Calu3 (cell line): Measurements from ENCODE around the gene IGHMBP2. TPM values are rescaled to one million over a fixed set of nuclear protein-coding genes. Genes with fewer than 3 reads are reported as not detected.

Experiments
- BruUV-seq: library from RNA; stranded (reverse); fragments of 400-500 nt; replicated peaks from 2 replicates; lab custom pipeline; 2021; lab: Mats Ljungman, UMichigan
- CTCF ChIA-PET: fragments of 300-600 bp; sonication (Branson Sonifier 250); formaldehyde crosslinking; loops from one replicate; lab custom pipeline; 2022; ENCODE audit warnings: antibody characterized with exemption; lab: Charles Lee
- DNase-seq: peaks from one replicate; pipeline ENCODE4 v3.0.0; 2022
- H3K27ac Mint-ChIP-seq: one replicate; pipeline ENCODE4 v1.8.0; 2022; ENCODE audit warnings: mixed read lengths; ENCODE audit not compliant: unreplicated experiment
- H3K27me3 Mint-ChIP-seq: one replicate; pipeline ENCODE4 v1.8.0; 2022; ENCODE audit warnings: mixed read lengths; ENCODE audit not compliant: unreplicated experiment
- H3K36me3 Mint-ChIP-seq: one replicate; pipeline ENCODE4 v1.8.0; 2022; ENCODE audit warnings: mild to moderate bottlenecking, moderate library complexity, mixed read lengths; ENCODE audit not compliant: insufficient read depth, unreplicated experiment
- H3K4me1 Mint-ChIP-seq: one replicate; pipeline ENCODE4 v1.8.0; 2022; ENCODE audit warnings: mild to moderate bottlenecking, low read depth, mixed read lengths; ENCODE audit not compliant: unreplicated experiment
- H3K4me3 Mint-ChIP-seq: one replicate; pipeline ENCODE4 v1.8.0; 2022; ENCODE audit warnings: mild to moderate bottlenecking, low read depth, moderate library complexity, mixed read lengths; ENCODE audit not compliant: unreplicated experiment
- H3K9me3 Mint-ChIP-seq: one replicate; pipeline ENCODE4 v1.8.0; 2022; ENCODE audit warnings: low read depth, mixed read lengths; ENCODE audit not compliant: unreplicated experiment
- intact Hi-C: fragments of 100-400 bp; cut with micrococcal nuclease; formaldehyde crosslinking; loops from one replicate; pipeline ENCODE4 v1.10.0; 2022; ENCODE audit not compliant: unreplicated experiment
- total RNA-seq: library from RNA; stranded (reverse); gene quantifications from 2 replicates; pipeline ENCODE4 v1.2.3, GENCODE V29; 2022
- TF ChIP-seq, protein P1 (sequence below): fragments of 200-600 bp; IDR thresholded peaks from one replicate; pipeline ENCODE4 v1.8.0; 2022; ENCODE audit warnings: antibody characterized with exemption; ENCODE audit not compliant: unreplicated experiment

Gene IGHMBP2
- total RNA-seq, 1 experiment from 2014 or later = 32.4 TPM

DNA sequence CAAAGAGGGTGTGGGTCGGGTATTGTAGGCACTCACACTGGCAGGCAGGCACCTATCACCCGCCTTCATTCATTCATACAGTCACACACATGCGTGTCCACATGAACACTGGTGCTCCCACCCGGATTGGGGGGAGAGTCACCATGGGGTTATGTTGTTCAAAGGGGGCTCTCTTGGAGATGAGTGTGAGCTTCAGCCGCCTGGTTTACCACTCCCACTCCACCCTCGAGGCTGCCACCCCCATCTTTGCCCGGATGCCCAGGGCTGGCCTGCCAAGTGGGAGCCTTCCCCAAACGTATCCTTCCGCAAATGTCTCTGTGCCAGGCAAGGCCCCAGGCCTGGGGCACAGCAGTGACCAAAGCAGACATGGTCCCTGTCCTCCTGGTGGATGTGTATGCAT lies 54.5 kb downstream of the IGHMBP2 start:
- no peak overlapping the region for H3K27ac Mint-ChIP-seq

GRCh38 chr11:68959465-68960293 lies 56.0 kb downstream of the IGHMBP2 start:
- Mint-ChIP-seq H3K4me1 (no peaks in the 10 kb centered on the region), H3K27ac (no peak overlapping the region), H3K27me3 (peaks cover 30% of the 10 kb centered on the region), H3K4me3 (no peak overlapping the region), H3K9me3 (no peaks in the 10 kb centered on the region), H3K36me3 (no peaks in the 10 kb centered on the region)
- intact Hi-C loops = no loop called here
- TF ChIP-seq, protein P1, sequence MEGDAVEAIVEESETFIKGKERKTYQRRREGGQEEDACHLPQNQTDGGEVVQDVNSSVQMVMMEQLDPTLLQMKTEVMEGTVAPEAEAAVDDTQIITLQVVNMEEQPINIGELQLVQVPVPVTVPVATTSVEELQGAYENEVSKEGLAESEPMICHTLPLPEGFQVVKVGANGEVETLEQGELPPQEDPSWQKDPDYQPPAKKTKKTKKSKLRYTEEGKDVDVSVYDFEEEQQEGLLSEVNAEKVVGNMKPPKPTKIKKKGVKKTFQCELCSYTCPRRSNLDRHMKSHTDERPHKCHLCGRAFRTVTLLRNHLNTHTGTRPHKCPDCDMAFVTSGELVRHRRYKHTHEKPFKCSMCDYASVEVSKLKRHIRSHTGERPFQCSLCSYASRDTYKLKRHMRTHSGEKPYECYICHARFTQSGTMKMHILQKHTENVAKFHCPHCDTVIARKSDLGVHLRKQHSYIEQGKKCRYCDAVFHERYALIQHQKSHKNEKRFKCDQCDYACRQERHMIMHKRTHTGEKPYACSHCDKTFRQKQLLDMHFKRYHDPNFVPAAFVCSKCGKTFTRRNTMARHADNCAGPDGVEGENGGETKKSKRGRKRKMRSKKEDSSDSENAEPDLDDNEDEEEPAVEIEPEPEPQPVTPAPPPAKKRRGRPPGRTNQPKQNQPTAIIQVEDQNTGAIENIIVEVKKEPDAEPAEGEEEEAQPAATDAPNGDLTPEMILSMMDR = no peak
- BruUV-seq = no TSS peak
- CTCF ChIA-PET = interaction anchor here (0.6 kb wide), 1 partner anchor 63 kb away, joined by 3 read pairs; no protein-coding TSS in a partner anchor
- no peak for DNase-seq

More for the DNA sequence above, 54.5 kb downstream of the IGHMBP2 start:
- Mint-ChIP-seq H3K9me3 (no peaks in the 10 kb centered on the region), H3K36me3 (no peaks in the 10 kb centered on the region), H3K4me3 (no peak overlapping the region), H3K27me3 (peaks cover 18% of the 10 kb centered on the region), H3K4me1 (no peaks in the 10 kb centered on the region)
- intact Hi-C loops = no loop called here
- no TSS peak for BruUV-seq
- DNase-seq = no peak
- TF ChIP-seq, protein P1 = no peak
- CTCF ChIA-PET = interaction anchor here (1.2 kb wide), 1 partner anchor 79 kb away, joined by 3 read pairs; no protein-coding TSS in a partner anchor

- no peak overlapping the region for H3K27ac Mint-ChIP-seq
- H3K9me3 Mint-ChIP-seq = no peaks in the 10 kb centered on the region
- no TSS peak for BruUV-seq
- no peak for DNase-seq
- TF ChIP-seq, protein P1 = no peak
- no peaks in the 10 kb centered on the region for H3K4me1 Mint-ChIP-seq
- H3K27me3 Mint-ChIP-seq = peaks cover 32% of the 10 kb centered on the region
- H3K4me3 Mint-ChIP-seq = no peak overlapping the region
- intact Hi-C loops = no loop called here
- CTCF ChIA-PET = interaction anchor here (0.6 kb wide), 1 partner anchor 62 kb away, joined by 3 read pairs; no protein-coding TSS in a partner anchor
- no peaks in the 10 kb centered on the region for H3K36me3 Mint-ChIP-seq
Measured at GRCh38 chr11:68960294-68961071, 56.8 kb downstream of the IGHMBP2 start.

DNA sequence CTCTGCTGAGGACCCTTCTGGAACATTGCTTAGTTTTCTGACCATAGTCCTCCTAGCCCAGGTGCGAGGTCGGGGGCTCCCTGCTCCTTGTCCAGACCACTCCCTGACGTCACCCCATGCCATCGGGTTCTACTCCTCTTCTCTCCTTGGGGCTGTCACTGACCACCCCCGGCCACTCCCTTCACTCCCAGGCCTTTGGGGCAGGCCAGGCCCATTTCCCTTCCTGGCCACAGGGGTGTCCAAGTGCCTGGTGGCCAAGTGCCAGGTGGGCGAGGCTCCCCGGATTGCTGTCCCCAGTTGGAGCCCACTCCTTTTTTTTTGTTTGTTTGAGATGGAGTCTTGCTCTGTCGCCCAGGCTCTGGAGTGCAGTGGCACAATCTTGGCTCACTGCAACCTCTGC lies 57.6 kb downstream of the IGHMBP2 start:
- BruUV-seq = no TSS peak
- no peak overlapping the region for H3K27ac Mint-ChIP-seq
- H3K9me3 Mint-ChIP-seq = no peaks in the 10 kb centered on the region
- CTCF ChIA-PET = no interaction called here
- no peak overlapping the region for H3K4me3 Mint-ChIP-seq
- H3K4me1 Mint-ChIP-seq = no peaks in the 10 kb centered on the region
- DNase-seq = no peak
- intact Hi-C loops = no loop called here
- TF ChIP-seq, protein P1 = no peak
- H3K36me3 Mint-ChIP-seq = no peaks in the 10 kb centered on the region
- peaks cover 33% of the 10 kb centered on the region for H3K27me3 Mint-ChIP-seq
